ENCODE measurements around the gene SPIRE2.
A peak's percentile ranks its signal among the peaks of the same experiment; 100 is the strongest.
"Not testable (repeated sequence)": the region's sequence is repeated elsewhere in the genome, so short reads cannot be mapped to it uniquely, and the experiment has no call there.

The SPIRE2 gene, protein sequence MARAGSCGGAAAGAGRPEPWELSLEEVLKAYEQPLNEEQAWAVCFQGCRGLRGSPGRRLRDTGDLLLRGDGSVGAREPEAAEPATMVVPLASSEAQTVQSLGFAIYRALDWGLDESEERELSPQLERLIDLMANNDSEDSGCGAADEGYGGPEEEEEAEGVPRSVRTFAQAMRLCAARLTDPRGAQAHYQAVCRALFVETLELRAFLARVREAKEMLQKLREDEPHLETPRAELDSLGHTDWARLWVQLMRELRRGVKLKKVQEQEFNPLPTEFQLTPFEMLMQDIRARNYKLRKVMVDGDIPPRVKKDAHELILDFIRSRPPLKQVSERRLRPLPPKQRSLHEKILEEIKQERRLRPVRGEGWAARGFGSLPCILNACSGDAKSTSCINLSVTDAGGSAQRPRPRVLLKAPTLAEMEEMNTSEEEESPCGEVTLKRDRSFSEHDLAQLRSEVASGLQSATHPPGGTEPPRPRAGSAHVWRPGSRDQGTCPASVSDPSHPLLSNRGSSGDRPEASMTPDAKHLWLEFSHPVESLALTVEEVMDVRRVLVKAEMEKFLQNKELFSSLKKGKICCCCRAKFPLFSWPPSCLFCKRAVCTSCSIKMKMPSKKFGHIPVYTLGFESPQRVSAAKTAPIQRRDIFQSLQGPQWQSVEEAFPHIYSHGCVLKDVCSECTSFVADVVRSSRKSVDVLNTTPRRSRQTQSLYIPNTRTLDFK

GRCh38 chr16:89828199-89828869 lies at the start of gene SPIRE2:
Gene SPIRE2 (plus strand): TSS chr16:89828475. CDS start chr16:89828551, 76 bp downstream.
- H3K27me3 ChIP-seq (ENCODE audit: control insufficient read depth, insufficient read depth, low read length), result no peaks in the 10 kb centered on the region
- H3K9me3 ChIP-seq (ENCODE audit: control insufficient read depth, insufficient read depth, low read depth, low read length), result no peaks in the 10 kb centered on the region
- no peak within 1 kb of the TSS for H3K27ac ChIP-seq (ENCODE audit: low read depth, low read length)
- peak within 1 kb of the TSS; percentile 70 for H3K4me3 ChIP-seq (ENCODE audit: low read depth, low read length)
- no peaks in the 10 kb centered on the region; the same call in 1 of the 2 replicates for H3K36me3 ChIP-seq (ENCODE audit: control insufficient read depth, insufficient read depth, low read length)
- H3K4me1 ChIP-seq (ENCODE audit: control insufficient read depth, insufficient read depth, low read length), result peaks cover 12% of the 10 kb centered on the region
- peak within 1 kb of the TSS; percentile 38 for H3K9ac ChIP-seq (ENCODE audit: low read length)

DNA sequence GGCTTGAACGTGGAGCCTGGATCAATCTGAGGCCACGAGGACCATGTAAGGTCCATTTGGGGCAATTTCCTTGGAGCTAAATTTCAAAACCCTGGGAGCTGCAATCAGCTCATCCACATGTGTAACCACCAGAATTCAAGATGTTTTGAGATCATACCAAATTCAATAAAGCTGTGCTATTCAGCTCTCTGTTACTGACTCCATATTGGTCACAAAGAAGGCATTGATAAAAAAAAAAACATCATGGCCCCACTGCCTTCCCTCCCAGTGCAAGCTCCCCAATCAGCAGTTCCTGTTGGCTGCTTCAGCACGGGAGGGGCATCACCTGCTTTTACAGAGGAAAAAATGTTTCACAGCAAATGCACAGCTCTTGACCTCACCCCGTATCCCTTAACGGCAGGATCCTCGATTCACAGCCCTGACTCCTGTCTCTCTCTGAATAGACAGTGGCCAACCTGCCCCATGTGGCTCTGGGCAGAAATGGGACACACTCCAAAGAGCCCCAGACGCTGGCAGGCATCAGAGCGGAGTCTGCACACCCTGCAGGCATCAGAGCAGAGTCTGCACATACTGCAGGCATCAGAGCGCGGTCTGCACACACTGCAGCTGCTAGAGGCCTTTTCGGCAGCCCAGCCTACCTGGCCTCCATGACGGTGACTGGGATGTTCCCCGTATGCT lies 48.9 kb upstream of the SPIRE2 start:
- H3K27ac ChIP-seq (ENCODE audit: low read depth, low read length), result peak overlapping the region; percentile 18; the same call in 1 of the 2 replicates
- no peak overlapping the region for H3K4me3 ChIP-seq (ENCODE audit: low read depth, low read length)
- peaks cover 76% of the 10 kb centered on the region for H3K36me3 ChIP-seq (ENCODE audit: control insufficient read depth, insufficient read depth, low read length)
- H3K27me3 ChIP-seq (ENCODE audit: control insufficient read depth, insufficient read depth, low read length), result no peaks in the 10 kb centered on the region
- H3K4me1 ChIP-seq (ENCODE audit: control insufficient read depth, insufficient read depth, low read length), result peaks cover 4% of the 10 kb centered on the region; the same call in 1 of the 2 replicates
- H3K9ac ChIP-seq (ENCODE audit: low read length), result peak overlapping the region; percentile 20
- H3K9me3 ChIP-seq (ENCODE audit: control insufficient read depth, insufficient read depth, low read depth, low read length), result no peaks in the 10 kb centered on the region

DNA sequence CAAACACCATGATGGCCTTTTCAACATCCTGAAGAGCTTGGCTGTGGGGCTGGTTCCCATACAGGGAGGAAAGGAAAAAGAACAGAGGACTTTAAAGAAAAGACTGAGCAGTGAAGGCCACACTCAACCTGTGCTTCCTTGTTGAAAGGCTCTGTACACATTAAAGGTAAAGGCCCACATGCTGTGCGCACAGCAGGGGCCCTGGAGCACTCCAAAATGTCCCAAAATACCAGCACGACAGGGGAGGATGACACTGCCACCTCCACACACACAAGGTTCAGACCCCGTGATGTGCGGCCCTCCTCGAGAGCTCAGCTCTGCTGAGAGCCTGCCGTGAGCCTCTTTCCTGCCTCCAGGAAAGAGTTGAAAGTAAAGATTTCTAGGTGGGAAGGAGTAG lies 48.4 kb upstream of the SPIRE2 start:
- H3K27me3 ChIP-seq (ENCODE audit: control insufficient read depth, insufficient read depth, low read length), result no peaks in the 10 kb centered on the region
- H3K9ac ChIP-seq (ENCODE audit: low read length), result peak overlapping the region; percentile 20
- no peaks in the 10 kb centered on the region for H3K9me3 ChIP-seq (ENCODE audit: control insufficient read depth, insufficient read depth, low read depth, low read length)
- H3K4me1 ChIP-seq (ENCODE audit: control insufficient read depth, insufficient read depth, low read length), result peaks cover 4% of the 10 kb centered on the region; the same call in 1 of the 2 replicates
- H3K27ac ChIP-seq (ENCODE audit: low read depth, low read length), result peak overlapping the region; percentile 18; the same call in 1 of the 2 replicates
- H3K36me3 ChIP-seq (ENCODE audit: control insufficient read depth, insufficient read depth, low read length), result peaks cover 78% of the 10 kb centered on the region
- no peak overlapping the region for H3K4me3 ChIP-seq (ENCODE audit: low read depth, low read length)

- no peaks in the 10 kb centered on the region for H3K27me3 ChIP-seq (ENCODE audit: control insufficient read depth, insufficient read depth, low read length)
- H3K9me3 ChIP-seq (ENCODE audit: control insufficient read depth, insufficient read depth, low read depth, low read length), result no peaks in the 10 kb centered on the region
- H3K4me3 ChIP-seq (ENCODE audit: low read depth, low read length), result no peak overlapping the region
- peaks cover 4% of the 10 kb centered on the region; the same call in 1 of the 2 replicates for H3K4me1 ChIP-seq (ENCODE audit: control insufficient read depth, insufficient read depth, low read length)
- H3K9ac ChIP-seq (ENCODE audit: low read length), result no peak overlapping the region
- H3K27ac ChIP-seq (ENCODE audit: low read depth, low read length), result no peak overlapping the region
- H3K36me3 ChIP-seq (ENCODE audit: control insufficient read depth, insufficient read depth, low read length), result peaks cover 85% of the 10 kb centered on the region
Measured at GRCh38 chr16:89782489-89782888, 45.8 kb upstream of the SPIRE2 start.

DNA sequence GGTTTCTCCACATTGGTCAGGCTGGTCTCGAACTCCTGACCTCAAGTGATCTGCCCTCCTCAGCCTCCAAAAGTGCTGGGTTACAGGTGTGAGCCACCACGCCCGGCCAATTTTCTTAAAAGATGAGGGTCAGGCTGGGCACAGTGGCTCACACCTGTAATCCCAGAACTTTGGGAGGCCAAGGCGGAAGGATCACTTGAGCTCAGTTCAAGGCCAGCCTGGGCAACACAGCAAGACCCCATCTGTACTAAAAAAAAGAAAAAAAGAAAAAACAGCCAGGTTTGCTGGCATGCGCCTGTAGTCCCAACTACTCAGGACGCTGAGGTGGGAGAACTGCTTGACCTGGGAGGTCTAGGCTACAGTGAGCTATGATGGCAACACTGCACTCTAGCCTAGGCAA lies 44.3 kb upstream of the SPIRE2 start:
- H3K4me1 ChIP-seq (ENCODE audit: control insufficient read depth, insufficient read depth, low read length); H3K27me3 ChIP-seq (ENCODE audit: control insufficient read depth, insufficient read depth, low read length); H3K4me3 ChIP-seq (ENCODE audit: low read depth, low read length); H3K9me3 ChIP-seq (ENCODE audit: control insufficient read depth, insufficient read depth, low read depth, low read length); H3K9ac ChIP-seq (ENCODE audit: low read length); H3K27ac ChIP-seq (ENCODE audit: low read depth, low read length): not testable (repeated sequence)
- peaks cover 86% of the 10 kb centered on the region for H3K36me3 ChIP-seq (ENCODE audit: control insufficient read depth, insufficient read depth, low read length)

GRCh38 chr16:89784406-89784805 lies 43.9 kb upstream of the SPIRE2 start:
- peaks cover 86% of the 10 kb centered on the region for H3K36me3 ChIP-seq (ENCODE audit: control insufficient read depth, insufficient read depth, low read length)
- H3K4me1 ChIP-seq (ENCODE audit: control insufficient read depth, insufficient read depth, low read length), result peaks cover 4% of the 10 kb centered on the region; the same call in 1 of the 2 replicates

DNA sequence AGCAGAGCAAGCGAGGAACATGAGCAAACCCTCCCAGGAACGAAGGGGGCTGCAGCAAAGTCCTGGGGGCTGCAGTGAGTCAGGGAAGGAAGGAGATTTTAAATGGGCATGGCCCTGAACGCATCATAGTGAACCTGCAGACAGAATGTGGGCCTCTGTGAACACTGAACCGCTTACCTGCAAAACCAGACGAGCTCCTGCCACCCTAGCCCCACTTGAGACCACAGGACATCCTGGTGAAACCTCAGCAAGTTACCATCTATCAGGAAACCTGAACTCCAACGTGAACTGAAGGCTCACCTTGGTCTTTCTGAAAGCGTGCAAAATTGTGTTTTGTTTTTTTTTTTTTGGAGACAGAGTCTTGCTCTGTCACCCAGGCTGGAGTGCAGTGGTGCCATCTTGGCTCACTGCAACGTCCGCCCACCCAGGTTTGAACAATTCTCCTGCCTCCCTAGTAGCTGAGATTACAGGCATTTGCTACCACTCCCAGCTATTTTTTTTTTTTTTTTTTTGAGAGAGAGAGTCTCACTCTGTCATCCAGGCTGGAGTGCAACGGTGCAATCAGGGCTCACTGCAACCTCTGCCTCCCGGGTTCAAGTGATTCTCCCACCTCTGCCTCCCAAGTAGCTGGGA lies 42.6 kb upstream of the SPIRE2 start:
- H3K4me3 ChIP-seq (ENCODE audit: low read depth, low read length), result no peak overlapping the region
- H3K4me1 ChIP-seq (ENCODE audit: control insufficient read depth, insufficient read depth, low read length), result no peaks in the 10 kb centered on the region
- H3K27me3 ChIP-seq (ENCODE audit: control insufficient read depth, insufficient read depth, low read length), result no peaks in the 10 kb centered on the region
- H3K9me3 ChIP-seq (ENCODE audit: control insufficient read depth, insufficient read depth, low read depth, low read length), result no peaks in the 10 kb centered on the region
- H3K27ac ChIP-seq (ENCODE audit: low read depth, low read length), result no peak overlapping the region
- H3K9ac ChIP-seq (ENCODE audit: low read length), result no peak overlapping the region
- H3K36me3 ChIP-seq (ENCODE audit: control insufficient read depth, insufficient read depth, low read length), result peaks cover 85% of the 10 kb centered on the region

More at GRCh38 chr16:89784406-89784805, 43.9 kb upstream of the SPIRE2 start:
- Histone ChIP-seq H3K27ac (ENCODE audit: low read depth, low read length) (no peak overlapping the region), H3K9ac (ENCODE audit: low read length) (no peak overlapping the region), H3K9me3 (ENCODE audit: control insufficient read depth, insufficient read depth, low read depth, low read length) (no peaks in the 10 kb centered on the region), H3K4me3 (ENCODE audit: low read depth, low read length) (no peak overlapping the region), H3K27me3 (ENCODE audit: control insufficient read depth, insufficient read depth, low read length) (no peaks in the 10 kb centered on the region)

GRCh38 chr16:89786474-89787364 lies 41.6 kb upstream of the SPIRE2 start:
- H3K36me3 ChIP-seq (ENCODE audit: control insufficient read depth, insufficient read depth, low read length), result peaks cover 91% of the 10 kb centered on the region
- no peaks in the 10 kb centered on the region for H3K27me3 ChIP-seq (ENCODE audit: control insufficient read depth, insufficient read depth, low read length)
- H3K9me3 ChIP-seq (ENCODE audit: control insufficient read depth, insufficient read depth, low read depth, low read length), result no peaks in the 10 kb centered on the region
- no peaks in the 10 kb centered on the region for H3K4me1 ChIP-seq (ENCODE audit: control insufficient read depth, insufficient read depth, low read length)
- no peak overlapping the region for H3K9ac ChIP-seq (ENCODE audit: low read length)
- H3K27ac ChIP-seq (ENCODE audit: low read depth, low read length), result no peak overlapping the region
- no peak overlapping the region for H3K4me3 ChIP-seq (ENCODE audit: low read depth, low read length)

DNA sequence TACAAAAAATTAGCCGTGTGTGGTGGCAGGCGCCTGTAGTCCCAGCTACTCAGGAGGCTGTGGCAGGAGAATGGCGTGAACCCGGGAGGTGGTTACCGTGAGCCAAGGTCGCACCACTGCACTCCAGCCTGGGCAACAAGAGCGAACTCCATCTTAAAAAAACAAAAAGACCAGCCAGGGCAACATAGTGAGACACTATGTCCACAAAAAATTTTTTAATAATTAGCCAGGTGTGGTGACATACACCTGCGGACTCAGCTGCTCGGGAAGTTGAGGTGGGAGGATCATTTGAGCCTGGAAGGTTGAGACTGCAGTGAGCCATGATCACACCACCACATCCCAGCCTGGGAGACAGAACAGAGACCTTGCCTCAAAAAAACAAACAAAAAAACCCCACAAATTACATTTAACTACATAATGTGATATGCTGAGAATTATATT lies 40.9 kb upstream of the SPIRE2 start:
- H3K4me1 ChIP-seq (ENCODE audit: control insufficient read depth, insufficient read depth, low read length), result no peaks in the 10 kb centered on the region
- no peak overlapping the region for H3K27ac ChIP-seq (ENCODE audit: low read depth, low read length)
- H3K27me3 ChIP-seq (ENCODE audit: control insufficient read depth, insufficient read depth, low read length), result no peaks in the 10 kb centered on the region
- no peak overlapping the region for H3K9ac ChIP-seq (ENCODE audit: low read length)
- H3K9me3 ChIP-seq (ENCODE audit: control insufficient read depth, insufficient read depth, low read depth, low read length), result no peaks in the 10 kb centered on the region
- H3K36me3 ChIP-seq (ENCODE audit: control insufficient read depth, insufficient read depth, low read length), result peaks cover 94% of the 10 kb centered on the region
- no peak overlapping the region for H3K4me3 ChIP-seq (ENCODE audit: low read depth, low read length)
